ENCODE results near the gene EREG. TPM values are rescaled to one million over a fixed set of nuclear protein-coding genes. Genes with fewer than 3 reads are reported as not detected.

EREG gene
- polyA plus RNA-seq, 1 experiment = 0.40 TPM

DNA sequence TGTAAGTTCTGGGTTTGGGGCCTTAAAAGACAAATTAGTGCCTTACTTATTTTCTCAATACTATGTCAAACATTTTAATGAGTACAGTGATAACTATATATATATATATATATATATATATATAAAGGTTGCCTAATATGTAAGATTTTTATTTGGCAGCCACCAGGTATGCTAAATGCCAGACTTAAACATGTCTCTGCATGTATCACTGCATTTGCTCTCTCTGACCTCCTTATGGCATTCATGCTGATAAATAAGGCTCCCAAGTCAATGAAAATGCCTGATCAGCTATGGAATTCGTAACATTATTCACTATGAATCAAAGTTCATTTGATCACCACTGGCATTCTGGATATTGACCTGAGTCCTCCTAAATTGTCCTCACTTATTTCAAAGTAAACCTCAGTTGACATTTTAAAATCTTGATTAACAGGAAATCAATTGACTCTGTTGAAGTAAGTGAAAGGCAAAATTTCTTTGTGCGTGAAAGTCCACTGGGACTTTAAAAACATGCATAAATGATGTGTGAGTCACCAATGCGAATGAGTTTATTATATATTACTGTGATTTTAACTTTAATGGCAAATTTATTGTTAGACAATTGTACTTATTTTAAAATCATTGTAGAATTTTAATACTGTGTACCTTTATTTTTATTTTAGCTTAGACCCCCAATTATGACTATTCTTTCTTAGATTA is 50.8 kb downstream of the EREG start:
- POLR2A ChIA-PET = no interaction called here

DNA sequence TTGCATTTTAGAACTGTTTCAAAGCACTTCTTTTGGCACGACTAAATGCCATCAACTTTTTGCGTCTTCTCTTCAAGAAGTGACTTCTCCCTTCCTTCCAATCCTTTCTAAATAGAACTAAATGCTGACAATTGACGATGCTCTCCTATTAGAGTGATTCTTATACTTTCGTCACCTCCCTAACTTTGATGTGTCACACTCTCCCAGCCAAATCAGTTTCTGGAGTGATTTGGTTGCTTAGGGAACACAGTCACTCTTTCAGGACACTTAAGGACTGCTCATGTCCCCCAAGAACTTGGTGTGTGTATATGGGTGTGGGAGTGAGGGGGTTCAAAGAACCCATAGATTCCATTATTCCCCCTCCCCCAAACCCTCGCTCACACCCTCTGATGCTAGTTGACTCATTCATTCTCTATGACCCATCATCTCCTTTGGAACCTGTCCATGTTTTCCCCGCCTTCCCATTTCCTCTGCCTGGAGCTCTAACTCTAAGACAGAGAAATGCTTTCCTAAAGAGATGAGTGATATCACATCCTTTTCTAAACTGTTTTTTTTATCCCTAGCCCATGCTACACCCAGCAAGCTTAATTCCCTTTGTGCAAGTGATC is 53.2 kb downstream of the EREG start:
- CTCF ChIA-PET = interaction anchor here (0.7 kb wide), 1 partner anchor 79 kb away, joined by 3 read pairs; no protein-coding TSS in a partner anchor
- POLR2A ChIA-PET = no interaction called here
- TF ChIP-seq, protein P1, sequence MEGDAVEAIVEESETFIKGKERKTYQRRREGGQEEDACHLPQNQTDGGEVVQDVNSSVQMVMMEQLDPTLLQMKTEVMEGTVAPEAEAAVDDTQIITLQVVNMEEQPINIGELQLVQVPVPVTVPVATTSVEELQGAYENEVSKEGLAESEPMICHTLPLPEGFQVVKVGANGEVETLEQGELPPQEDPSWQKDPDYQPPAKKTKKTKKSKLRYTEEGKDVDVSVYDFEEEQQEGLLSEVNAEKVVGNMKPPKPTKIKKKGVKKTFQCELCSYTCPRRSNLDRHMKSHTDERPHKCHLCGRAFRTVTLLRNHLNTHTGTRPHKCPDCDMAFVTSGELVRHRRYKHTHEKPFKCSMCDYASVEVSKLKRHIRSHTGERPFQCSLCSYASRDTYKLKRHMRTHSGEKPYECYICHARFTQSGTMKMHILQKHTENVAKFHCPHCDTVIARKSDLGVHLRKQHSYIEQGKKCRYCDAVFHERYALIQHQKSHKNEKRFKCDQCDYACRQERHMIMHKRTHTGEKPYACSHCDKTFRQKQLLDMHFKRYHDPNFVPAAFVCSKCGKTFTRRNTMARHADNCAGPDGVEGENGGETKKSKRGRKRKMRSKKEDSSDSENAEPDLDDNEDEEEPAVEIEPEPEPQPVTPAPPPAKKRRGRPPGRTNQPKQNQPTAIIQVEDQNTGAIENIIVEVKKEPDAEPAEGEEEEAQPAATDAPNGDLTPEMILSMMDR (IDR thresholded peaks at IDR 0.05; ENCODE audit: insufficient read depth, low read depth, low read length) = no peak

More for the DNA sequence above, 50.8 kb downstream of the EREG start:
- no peak for DNase-seq (ENCODE audit: low read depth)
- CTCF ChIA-PET = interaction anchor here (0.6 to 1.4 kb wide), 2 partner anchors 11 to 209 kb away, joined by 4 to 5 read pairs; no protein-coding TSS in a partner anchor
- H3K36me3 ChIP-seq (ENCODE audit: control insufficient read depth, insufficient read depth, low read length) = no peaks in the 10 kb centered on the region
- H3K4me3 ChIP-seq (ENCODE audit: low read depth, low read length) = no peak overlapping the region
- no peaks in the 10 kb centered on the region for H3K27me3 ChIP-seq (ENCODE audit: control insufficient read depth, insufficient read depth, low read length)
- TF ChIP-seq, protein P1 (IDR thresholded peaks at IDR 0.05; ENCODE audit: insufficient read depth, low read depth, low read length) = no peak

DNA sequence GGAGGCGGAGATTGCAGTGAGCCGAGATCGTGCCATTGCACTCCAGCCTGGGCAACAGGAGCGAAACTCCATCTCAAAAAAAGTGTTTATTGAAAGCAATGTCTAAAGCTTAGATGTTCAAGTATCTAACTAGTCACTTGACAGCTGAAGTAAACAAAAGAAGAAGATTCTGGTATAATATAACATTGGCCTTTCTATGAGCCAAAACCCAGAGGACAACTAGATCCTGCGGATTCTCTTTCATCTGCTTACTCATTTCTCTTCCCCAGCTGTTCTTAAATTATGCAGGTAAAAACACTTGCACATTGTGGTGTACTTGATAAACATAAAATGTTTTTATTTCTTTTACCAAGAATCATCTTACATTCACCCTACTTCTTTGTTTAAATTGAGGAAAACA is 55.9 kb downstream of the EREG start:
- TF ChIP-seq, protein P1 (IDR thresholded peaks at IDR 0.05; ENCODE audit: insufficient read depth, low read depth, low read length) = no peak
- POLR2A ChIA-PET = no interaction called here
- Histone ChIP-seq H3K4me3 (ENCODE audit: low read depth, low read length) (no peak overlapping the region), H3K27me3 (ENCODE audit: control insufficient read depth, insufficient read depth, low read length) (no peaks in the 10 kb centered on the region), H3K36me3 (ENCODE audit: control insufficient read depth, insufficient read depth, low read length) (no peaks in the 10 kb centered on the region)
- CTCF ChIA-PET = no interaction called here
- DNase-seq (ENCODE audit: low read depth) = no peak

More for the DNA sequence above, 53.2 kb downstream of the EREG start:
- DNase-seq (ENCODE audit: low read depth) = peak; percentile 43
- no peaks in the 10 kb centered on the region for H3K36me3 ChIP-seq (ENCODE audit: control insufficient read depth, insufficient read depth, low read length)
- H3K4me3 ChIP-seq (ENCODE audit: low read depth, low read length) = no peak overlapping the region
- H3K27me3 ChIP-seq (ENCODE audit: control insufficient read depth, insufficient read depth, low read length) = no peaks in the 10 kb centered on the region

DNA sequence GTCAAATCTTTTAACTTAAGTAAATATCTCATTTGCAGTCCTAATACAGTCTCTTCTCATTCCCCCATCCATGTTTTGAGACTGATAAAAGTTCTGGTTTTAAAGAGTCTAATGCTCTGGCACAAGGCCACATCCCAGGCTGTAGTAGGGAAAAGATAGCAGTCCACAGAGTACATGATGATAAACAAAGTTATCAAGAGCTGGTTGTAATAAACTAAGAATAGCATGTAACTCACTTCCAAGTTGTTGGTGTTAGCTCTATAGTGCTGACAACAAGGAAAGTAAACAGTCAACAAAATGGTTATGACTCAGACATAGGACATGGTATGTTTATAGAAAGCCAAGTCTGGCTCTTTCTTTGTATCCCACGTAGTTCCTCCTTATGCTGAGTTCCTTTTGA is 58.2 kb downstream of the EREG start:
- Histone ChIP-seq H3K27me3 (ENCODE audit: control insufficient read depth, insufficient read depth, low read length) (no peaks in the 10 kb centered on the region), H3K36me3 (ENCODE audit: control insufficient read depth, insufficient read depth, low read length) (no peaks in the 10 kb centered on the region), H3K4me3 (ENCODE audit: low read depth, low read length) (no peak overlapping the region)
- CTCF ChIA-PET = interaction anchor here (0.6 to 1.5 kb wide), 2 partner anchors 22 to 1178 kb away, joined by 3 to 4 read pairs; partner anchors contain the start of gene AREG
- POLR2A ChIA-PET = no interaction called here
- TF ChIP-seq, protein P1 (IDR thresholded peaks at IDR 0.05; ENCODE audit: insufficient read depth, low read depth, low read length) = no peak
- DNase-seq (ENCODE audit: low read depth) = no peak

DNA sequence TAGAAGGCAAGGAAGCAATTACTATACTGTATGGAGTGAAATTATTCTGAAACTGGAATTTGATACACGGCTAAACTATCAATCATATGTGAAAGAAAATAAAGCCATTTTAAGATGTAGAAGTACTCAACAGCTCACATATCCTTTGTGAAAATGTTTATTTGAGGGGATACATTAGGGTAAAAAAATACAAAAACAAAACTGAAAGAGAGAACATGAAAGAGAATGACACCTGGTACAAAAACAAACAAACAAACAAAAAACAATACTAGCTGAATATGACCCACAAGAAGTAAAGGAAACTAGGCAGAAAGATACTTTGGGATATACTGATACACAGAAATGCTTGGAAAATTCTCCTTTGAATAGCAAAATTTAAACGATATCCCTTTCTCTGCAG is 59.2 kb downstream of the EREG start:
- POLR2A ChIA-PET = no interaction called here

More for the DNA sequence above, 59.2 kb downstream of the EREG start:
- TF ChIP-seq, protein P1 (IDR thresholded peaks at IDR 0.05; ENCODE audit: insufficient read depth, low read depth, low read length) = no peak
- CTCF ChIA-PET = interaction anchor here (1.5 kb wide), 1 partner anchor 21 kb away, joined by 4 read pairs; the partner anchor contains the start of gene AREG
- no peak overlapping the region for H3K4me3 ChIP-seq (ENCODE audit: low read depth, low read length)
- DNase-seq (ENCODE audit: low read depth) = no peak
- no peaks in the 10 kb centered on the region for H3K36me3 ChIP-seq (ENCODE audit: control insufficient read depth, insufficient read depth, low read length)
- H3K27me3 ChIP-seq (ENCODE audit: control insufficient read depth, insufficient read depth, low read length) = no peaks in the 10 kb centered on the region
